GM19023 (cell line): ENCODE results near the gene FAM221A.
"Not testable (repeated sequence)": the region's sequence is repeated elsewhere in the genome, so short reads cannot be mapped to it uniquely, and the experiment has no call there.

Experiments used
- ATAC-seq: cut with Tn5 transposase; IDR thresholded peaks from one replicate; pipeline ENCODE4 v1.9.1; 2021; ENCODE audit warnings: mild to moderate bottlenecking, moderate library complexity; ENCODE audit not compliant: unreplicated experiment

FAM221A gene

GRCh38 chr7:23698822-23699221 lies 18.8 kb downstream of the FAM221A start:
- no peak for ATAC-seq

- no peak for ATAC-seq
Measured at GRCh38 chr7:23700046-23700445, 20.0 kb downstream of the FAM221A start.

- ATAC-seq = no peak
Measured at GRCh38 chr7:23709081-23709750, 29.2 kb downstream of the FAM221A start.

- ATAC-seq = no peak
Measured at GRCh38 chr7:23710000-23710399, 30.0 kb downstream of the FAM221A start, which contains the start of gene STK31. STK31 (plus strand) TSS chr7:23710219; CDS start chr7:23710286, 67 bp downstream.

GRCh38 chr7:23712368-23713284 lies 32.6 kb downstream of the FAM221A start:
- no peak for ATAC-seq

- no peak for ATAC-seq
Measured at GRCh38 chr7:23713285-23714149, 33.5 kb downstream of the FAM221A start.

GRCh38 chr7:23714150-23714464 lies 34.1 kb downstream of the FAM221A start:
- ATAC-seq = no peak

GRCh38 chr7:23714579-23714978 lies 34.6 kb downstream of the FAM221A start:
- ATAC-seq = no peak

GRCh38 chr7:23715099-23715498 lies 35.1 kb downstream of the FAM221A start:
- ATAC-seq = no peak

GRCh38 chr7:23717788-23718187 lies 37.8 kb downstream of the FAM221A start:
- ATAC-seq = no peak

GRCh38 chr7:23721456-23721855 lies 41.5 kb downstream of the FAM221A start:
- no peak for ATAC-seq

GRCh38 chr7:23722587-23723216 lies 42.7 kb downstream of the FAM221A start:
- not testable (repeated sequence) for ATAC-seq

GRCh38 chr7:23724113-23724512 lies 44.1 kb downstream of the FAM221A start:
- ATAC-seq = not testable (repeated sequence)

- ATAC-seq = no peak
Measured at GRCh38 chr7:23742051-23742450, 62.1 kb downstream of the FAM221A start.

GRCh38 chr7:23743226-23743625 lies 63.2 kb downstream of the FAM221A start:
- ATAC-seq = no peak

- no peak for ATAC-seq
Measured at GRCh38 chr7:23746629-23747028, 66.6 kb downstream of the FAM221A start.

- ATAC-seq = no peak
Measured at GRCh38 chr7:23751852-23752251, 71.9 kb downstream of the FAM221A start.
